ENCODE measurements around the gene LIMK2.
"Not testable (repeated sequence)": the region's sequence is repeated elsewhere in the genome, so short reads cannot be mapped to it uniquely, and the experiment has no call there.

Gene LIMK2

DNA sequence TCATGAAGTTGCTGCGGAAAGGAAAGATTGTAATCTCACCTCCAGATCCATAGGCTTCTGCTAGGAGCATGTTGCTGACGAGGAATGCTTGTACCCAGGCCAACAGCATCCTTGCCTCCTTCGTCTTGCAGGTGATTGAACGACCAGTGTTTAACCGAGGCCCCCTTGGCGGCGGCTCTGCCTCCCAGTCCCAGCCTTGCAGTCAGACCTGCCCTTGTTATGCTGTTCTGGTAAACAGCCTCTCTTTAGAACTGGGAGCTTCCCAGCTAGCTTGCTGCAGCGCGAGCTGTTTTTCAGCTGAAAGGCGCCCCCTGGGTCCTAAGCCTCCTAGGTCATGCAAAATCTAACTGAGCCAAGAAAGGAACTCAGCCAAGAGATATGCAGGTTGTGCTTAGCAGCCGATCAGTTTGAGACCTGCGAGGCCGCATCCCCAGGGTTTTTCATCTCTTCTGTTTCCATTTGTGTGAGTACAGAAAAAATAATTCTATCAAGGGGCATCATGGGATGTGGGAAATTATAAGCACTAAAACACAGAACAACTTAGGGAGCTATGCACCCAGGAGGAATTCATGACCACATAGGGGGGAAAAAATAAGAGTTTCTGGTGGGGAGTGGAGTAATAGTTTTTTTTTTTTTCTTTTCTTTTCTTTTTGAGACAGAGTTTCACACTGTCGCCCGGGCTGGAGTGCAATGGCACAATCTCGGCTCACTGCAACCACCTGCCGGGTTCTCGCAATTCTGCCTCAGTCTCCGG is 80.3 kb downstream of the LIMK2 start, which contains the start of gene PIK3IP1:
PIK3IP1 (minus strand) TSS at position 253 of the 754 bp plus-strand sequence; CDS start at position 109, 144 bp downstream.
- H3K4me3 Mint-ChIP-seq = peak within 1 kb of the TSS; percentile 94 to 97
- no peaks in the 10 kb centered on the region for H3K9me3 Mint-ChIP-seq
- peaks cover 0 to 1% of the 10 kb centered on the region in 2 donors for H3K36me3 Mint-ChIP-seq
- H3K4me1 Mint-ChIP-seq = peaks cover 43 to 68% of the 10 kb centered on the region in 2 donors
- H3K27ac Mint-ChIP-seq = peak within 1 kb of the TSS; percentile 90
- no peaks in the 10 kb centered on the region for H3K27me3 Mint-ChIP-seq
- ATAC-seq (replicated peaks) (peak; percentile 50 to 52), DNase-seq (peak; percentile 69)

DNA sequence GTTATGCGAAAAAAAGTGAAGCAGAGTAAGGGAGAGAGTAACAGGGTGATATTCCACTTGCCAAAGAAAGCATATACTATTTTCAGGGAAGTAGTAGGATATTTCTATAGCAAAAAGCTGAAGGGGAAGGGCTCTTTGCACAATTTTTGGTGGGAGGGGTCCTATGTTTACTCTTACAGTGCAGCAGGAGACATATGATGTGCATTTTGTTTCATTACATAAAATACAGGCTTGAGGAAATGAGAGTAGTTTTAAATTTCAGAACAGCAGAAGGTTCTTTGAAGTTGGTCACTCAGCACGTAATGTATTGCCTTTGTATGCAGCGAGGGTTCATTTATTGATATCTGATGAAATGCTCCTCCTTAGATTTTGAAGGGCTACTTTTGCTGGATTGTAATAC is 83.3 kb downstream of the LIMK2 start:
- H3K36me3 Mint-ChIP-seq = no peaks in the 10 kb centered on the region
- no peaks in the 10 kb centered on the region for H3K27me3 Mint-ChIP-seq
- H3K27ac Mint-ChIP-seq = no peak overlapping the region
- ATAC-seq (replicated peaks) (no peak), DNase-seq (no peak)
- H3K4me1 Mint-ChIP-seq = peaks cover 22 to 42% of the 10 kb centered on the region in 2 donors
- H3K4me3 Mint-ChIP-seq = no peak overlapping the region
- H3K9me3 Mint-ChIP-seq = no peaks in the 10 kb centered on the region

DNA sequence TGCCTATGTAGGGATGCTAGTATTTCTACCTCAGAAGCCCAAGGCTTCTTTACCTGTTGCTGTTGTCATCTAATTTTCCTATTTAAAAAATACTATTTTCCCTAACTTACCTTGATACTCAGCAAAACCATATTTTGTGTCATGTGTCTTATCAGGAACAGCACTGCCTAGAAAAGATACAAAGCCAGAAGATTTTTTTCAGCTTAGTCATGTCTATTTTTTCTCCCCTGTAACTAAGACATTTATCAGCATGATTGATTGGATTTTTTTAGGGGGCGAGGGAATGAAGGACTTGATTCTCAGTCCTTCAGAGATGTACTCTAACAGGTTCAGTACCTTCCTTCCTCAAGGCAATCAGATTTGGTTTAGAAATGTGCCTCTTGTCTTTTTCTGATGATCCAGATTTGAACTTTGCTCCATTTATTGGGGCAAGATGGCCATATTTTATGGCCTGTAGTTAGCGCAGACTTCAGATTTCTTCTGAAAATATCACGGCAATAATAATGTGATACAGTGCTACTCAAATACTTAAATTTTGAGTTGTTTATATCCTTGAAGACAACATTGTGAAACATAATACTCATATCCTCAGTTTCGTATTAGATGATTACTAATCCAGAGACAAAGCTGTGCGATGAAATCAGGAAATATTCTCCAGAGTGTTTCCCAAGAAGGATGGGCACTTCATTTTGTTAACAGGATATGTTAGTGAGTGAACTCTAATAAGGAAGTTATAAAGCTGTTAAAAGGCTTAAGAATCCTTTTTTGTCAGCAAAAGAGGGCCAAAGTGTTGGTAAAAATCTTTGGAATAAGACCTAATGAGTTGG is 83.9 kb downstream of the LIMK2 start:
- no peak overlapping the region for H3K27ac Mint-ChIP-seq
- ATAC-seq (replicated peaks) (no peak), DNase-seq (no peak)
- H3K36me3 Mint-ChIP-seq = no peaks in the 10 kb centered on the region
- H3K4me1 Mint-ChIP-seq = peaks cover 20 to 38% of the 10 kb centered on the region in 2 donors
- no peaks in the 10 kb centered on the region for H3K9me3 Mint-ChIP-seq
- H3K4me3 Mint-ChIP-seq = no peak overlapping the region
- H3K27me3 Mint-ChIP-seq = no peaks in the 10 kb centered on the region

DNA sequence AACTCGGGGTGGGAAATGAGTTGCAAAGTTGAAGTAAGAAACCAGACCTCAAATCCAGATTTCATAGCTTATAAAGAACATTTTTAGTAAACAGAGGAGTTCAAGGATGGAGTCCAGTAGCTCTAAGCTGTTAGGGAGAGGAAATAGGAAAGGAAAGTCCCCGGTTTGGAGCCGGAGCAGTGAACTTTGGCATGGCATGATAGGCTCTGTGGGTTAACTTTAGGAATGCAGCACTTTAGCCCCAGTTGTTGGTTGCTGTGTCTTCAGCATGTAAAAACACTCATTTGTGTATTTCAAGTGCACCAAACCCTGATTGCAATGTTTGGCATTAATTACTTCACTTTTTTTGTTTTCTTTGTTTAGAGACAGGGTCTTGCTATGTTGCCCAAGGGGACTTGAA is 88.8 kb downstream of the LIMK2 start:
- Mint-ChIP-seq H3K4me1 (peaks cover 2 to 4% of the 10 kb centered on the region in 2 donors), H3K4me3 (no peak overlapping the region), H3K27ac (no peak overlapping the region)

DNA sequence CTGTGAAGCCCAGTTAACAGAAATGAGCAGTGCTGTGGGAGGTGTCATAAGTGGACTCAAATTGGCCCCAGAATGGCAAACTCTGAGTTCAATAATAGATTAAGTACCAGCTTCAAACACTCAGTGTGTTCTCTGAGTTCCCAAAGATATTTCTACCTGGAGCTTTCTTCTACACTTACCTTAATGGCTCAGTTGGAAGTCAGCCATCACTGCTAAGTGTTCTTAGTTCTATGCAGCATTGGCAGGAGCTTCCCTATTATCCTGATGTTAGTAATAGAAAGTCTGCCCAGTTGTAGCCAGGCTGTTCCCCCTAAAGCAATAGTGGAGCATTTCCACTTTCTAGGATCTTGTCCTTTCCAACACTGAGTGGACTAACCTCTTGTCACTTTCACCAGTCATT is 89.9 kb downstream of the LIMK2 start:
- Mint-ChIP-seq H3K27ac (no peak overlapping the region), H3K27me3 (no peaks in the 10 kb centered on the region), H3K36me3 (no peaks in the 10 kb centered on the region), H3K4me3 (no peak overlapping the region), H3K9me3 (no peaks in the 10 kb centered on the region), H3K4me1 (peaks cover 4 to 7% of the 10 kb centered on the region in 2 donors)
- ATAC-seq (replicated peaks) (no peak), DNase-seq (no peak)

More for the DNA sequence above, 88.8 kb downstream of the LIMK2 start:
- no peaks in the 10 kb centered on the region for H3K27me3 Mint-ChIP-seq
- no peaks in the 10 kb centered on the region for H3K9me3 Mint-ChIP-seq
- no peaks in the 10 kb centered on the region for H3K36me3 Mint-ChIP-seq
- ATAC-seq (replicated peaks) = no peak
- DNase-seq = no peak

DNA sequence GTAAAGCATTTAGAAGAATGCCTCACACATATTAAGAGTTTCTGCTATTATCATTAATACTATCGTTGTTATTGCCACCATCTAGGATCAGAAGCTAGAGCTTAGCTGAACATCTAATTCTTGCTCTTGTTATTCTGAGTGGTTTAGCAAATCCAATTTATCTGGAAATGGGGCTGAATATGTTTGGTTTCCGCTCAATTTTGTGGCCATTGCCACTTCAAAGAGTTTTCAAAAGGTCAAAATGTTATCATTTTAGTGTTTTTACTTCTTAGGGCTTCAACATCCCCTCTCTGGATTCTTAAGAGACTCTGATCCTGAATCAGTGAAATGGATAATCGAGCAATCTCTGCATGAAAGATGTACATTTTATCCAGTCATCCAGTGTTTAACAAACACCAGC is 90.4 kb downstream of the LIMK2 start:
- no peaks in the 10 kb centered on the region for H3K9me3 Mint-ChIP-seq
- no peaks in the 10 kb centered on the region for H3K36me3 Mint-ChIP-seq
- H3K4me1 Mint-ChIP-seq = peaks cover 4 to 8% of the 10 kb centered on the region in 2 donors
- ATAC-seq (replicated peaks) = no peak
- DNase-seq = no peak
- H3K4me3 Mint-ChIP-seq = no peak overlapping the region
- H3K27me3 Mint-ChIP-seq = no peaks in the 10 kb centered on the region
- no peak overlapping the region for H3K27ac Mint-ChIP-seq

DNA sequence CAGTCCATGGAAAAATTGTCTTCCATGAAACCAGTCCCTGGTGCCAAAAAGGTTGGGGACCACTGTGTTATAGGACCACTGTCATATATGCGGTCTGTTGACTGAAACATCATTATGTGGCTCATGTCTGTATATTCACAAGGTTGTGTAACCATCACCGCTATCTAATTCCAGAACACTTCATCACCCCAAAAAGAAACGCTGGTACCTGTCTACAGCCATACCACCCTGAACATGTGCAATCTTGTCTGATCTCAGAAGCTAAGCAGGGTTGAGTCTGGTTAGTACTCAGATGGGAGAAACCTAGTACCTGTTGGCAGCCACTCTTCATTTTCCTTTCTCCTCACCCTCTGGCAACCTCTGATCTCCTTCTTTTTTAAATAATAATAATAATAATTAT is 93.1 kb downstream of the LIMK2 start:
- ATAC-seq (replicated peaks) (no peak), DNase-seq (no peak)
- Mint-ChIP-seq H3K36me3 (no peaks in the 10 kb centered on the region), H3K27ac (no peak overlapping the region), H3K9me3 (no peaks in the 10 kb centered on the region), H3K27me3 (no peaks in the 10 kb centered on the region), H3K4me3 (no peak overlapping the region), H3K4me1 (peaks cover 10 to 22% of the 10 kb centered on the region in 2 donors)

DNA sequence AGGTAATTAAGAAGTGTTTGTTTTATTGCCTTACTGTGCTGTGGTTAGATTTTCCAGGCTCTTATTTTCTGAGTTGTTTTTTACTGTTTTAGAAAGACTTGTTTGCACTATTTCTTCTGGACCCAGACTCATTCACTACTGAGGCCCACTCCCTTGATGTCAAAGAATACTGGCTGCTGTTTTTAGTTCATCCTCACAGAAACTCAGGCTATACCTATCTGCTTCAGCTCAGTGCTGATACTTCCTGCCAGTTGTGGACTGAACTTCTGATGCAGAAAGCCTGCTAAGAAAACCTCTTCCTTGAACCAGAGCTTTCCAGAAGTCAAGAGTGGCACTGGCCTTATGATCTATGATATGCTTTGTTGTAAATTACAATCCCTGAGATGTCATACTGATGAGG is 96.1 kb downstream of the LIMK2 start:
- Mint-ChIP-seq H3K4me1 (peaks cover 10 to 25% of the 10 kb centered on the region in 2 donors), H3K27ac (peak overlapping the region; percentile 49), H3K9me3 (no peaks in the 10 kb centered on the region), H3K36me3 (no peaks in the 10 kb centered on the region), H3K27me3 (no peaks in the 10 kb centered on the region), H3K4me3 (no peak overlapping the region)
- no peak for DNase-seq
- ATAC-seq (replicated peaks) = no peak

DNA sequence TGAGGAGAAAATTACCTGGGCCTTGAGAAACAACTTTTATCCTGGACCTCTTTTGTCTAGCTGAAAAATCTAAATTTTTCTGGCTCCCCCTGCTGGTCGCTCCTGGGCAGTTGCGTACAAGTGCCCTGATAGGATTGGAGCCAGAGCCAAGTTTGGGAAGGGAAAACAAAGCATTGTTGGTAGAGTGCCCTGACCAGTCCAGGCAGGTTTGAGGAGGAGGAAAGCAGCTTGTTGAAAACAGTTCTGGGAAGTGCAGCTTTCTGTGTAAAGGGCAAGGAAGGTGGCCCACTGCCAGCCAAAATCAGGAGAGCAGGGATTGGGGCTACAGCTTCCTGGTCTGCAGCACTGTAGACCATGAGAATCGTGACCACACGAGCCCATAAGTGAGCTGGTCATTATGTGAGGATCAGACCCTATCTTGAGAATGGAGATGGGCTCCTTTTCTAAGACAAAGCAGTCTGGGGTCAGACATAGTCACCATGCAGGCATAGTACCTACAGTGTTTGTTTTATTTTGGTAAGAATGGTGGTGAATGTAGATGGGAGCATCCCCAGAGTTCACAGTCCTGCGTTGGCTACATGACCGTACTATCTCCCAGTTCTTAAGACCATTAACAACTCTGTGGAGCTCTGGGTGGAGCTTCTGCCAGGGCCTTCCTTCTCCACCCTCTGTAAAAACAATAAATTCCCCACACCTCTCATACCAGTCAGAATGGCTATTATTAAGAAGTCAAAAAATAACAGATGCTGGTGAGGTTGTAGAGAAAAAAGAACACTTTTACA is 101.5 kb downstream of the LIMK2 start:
- Mint-ChIP-seq H3K36me3 (peaks cover 8 to 15% of the 10 kb centered on the region in 2 donors), H3K4me1 (peaks cover 2 to 12% of the 10 kb centered on the region in 2 donors), H3K9me3 (peaks cover 3 to 4% of the 10 kb centered on the region in 2 donors), H3K4me3 (no peak overlapping the region), H3K27ac (peak overlapping the region; percentile 39), H3K27me3 (no peaks in the 10 kb centered on the region)
- DNase-seq (no peak), ATAC-seq (replicated peaks) (peak; percentile 60 to 69)

DNA sequence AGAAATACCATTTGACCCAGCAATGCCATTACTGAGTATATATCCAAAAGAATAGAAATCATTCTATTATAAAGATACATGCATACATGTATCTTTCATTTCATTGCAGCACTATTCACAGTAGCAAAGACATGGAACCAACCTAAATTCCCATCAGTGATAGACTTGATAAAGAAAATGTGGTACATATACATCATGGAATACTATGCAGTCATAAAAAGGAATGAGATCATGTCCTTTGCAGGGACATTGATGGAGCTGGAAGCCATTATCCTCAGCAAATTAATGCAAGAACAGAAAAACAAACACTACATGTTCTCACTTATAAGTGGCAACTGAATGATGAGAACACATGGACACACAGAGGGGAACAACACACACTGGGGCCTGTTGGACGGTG is 102.1 kb downstream of the LIMK2 start:
- not testable (repeated sequence) for ATAC-seq (replicated peaks)

DNA sequence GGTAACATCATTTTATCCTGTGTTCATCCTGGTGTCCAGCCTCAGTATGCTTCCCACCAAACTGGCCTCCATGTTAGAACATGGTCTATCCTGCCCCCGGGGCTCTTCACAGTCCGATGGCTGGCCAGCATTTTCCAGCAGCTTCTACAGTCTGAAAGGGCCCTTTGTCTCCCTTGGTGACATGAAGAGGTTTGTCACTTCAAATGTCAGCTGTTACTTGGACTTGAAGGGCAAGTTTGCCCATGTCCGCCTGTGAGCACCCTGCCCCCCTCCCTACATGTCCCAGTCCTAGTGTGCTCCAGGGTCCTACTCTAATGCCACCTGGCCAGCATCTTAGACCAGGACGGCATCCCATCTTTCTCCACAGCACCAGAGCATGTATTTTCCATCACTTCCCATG is 109.3 kb downstream of the LIMK2 start:
- no peak overlapping the region for H3K4me3 Mint-ChIP-seq
- H3K27me3 Mint-ChIP-seq = no peaks in the 10 kb centered on the region
- no peaks in the 10 kb centered on the region for H3K9me3 Mint-ChIP-seq
- DNase-seq (no peak), ATAC-seq (replicated peaks) (no peak)
- peaks cover 23 to 26% of the 10 kb centered on the region in 2 donors for H3K36me3 Mint-ChIP-seq
- no peak overlapping the region for H3K27ac Mint-ChIP-seq
- H3K4me1 Mint-ChIP-seq = peaks cover 7 to 9% of the 10 kb centered on the region in 2 donors

More for the DNA sequence above, 102.1 kb downstream of the LIMK2 start:
- H3K36me3 Mint-ChIP-seq = peaks cover 8 to 15% of the 10 kb centered on the region in 2 donors
- not testable (repeated sequence) for H3K27ac Mint-ChIP-seq, H3K27me3 Mint-ChIP-seq, H3K4me1 Mint-ChIP-seq, DNase-seq, H3K4me3 Mint-ChIP-seq, H3K9me3 Mint-ChIP-seq

DNA sequence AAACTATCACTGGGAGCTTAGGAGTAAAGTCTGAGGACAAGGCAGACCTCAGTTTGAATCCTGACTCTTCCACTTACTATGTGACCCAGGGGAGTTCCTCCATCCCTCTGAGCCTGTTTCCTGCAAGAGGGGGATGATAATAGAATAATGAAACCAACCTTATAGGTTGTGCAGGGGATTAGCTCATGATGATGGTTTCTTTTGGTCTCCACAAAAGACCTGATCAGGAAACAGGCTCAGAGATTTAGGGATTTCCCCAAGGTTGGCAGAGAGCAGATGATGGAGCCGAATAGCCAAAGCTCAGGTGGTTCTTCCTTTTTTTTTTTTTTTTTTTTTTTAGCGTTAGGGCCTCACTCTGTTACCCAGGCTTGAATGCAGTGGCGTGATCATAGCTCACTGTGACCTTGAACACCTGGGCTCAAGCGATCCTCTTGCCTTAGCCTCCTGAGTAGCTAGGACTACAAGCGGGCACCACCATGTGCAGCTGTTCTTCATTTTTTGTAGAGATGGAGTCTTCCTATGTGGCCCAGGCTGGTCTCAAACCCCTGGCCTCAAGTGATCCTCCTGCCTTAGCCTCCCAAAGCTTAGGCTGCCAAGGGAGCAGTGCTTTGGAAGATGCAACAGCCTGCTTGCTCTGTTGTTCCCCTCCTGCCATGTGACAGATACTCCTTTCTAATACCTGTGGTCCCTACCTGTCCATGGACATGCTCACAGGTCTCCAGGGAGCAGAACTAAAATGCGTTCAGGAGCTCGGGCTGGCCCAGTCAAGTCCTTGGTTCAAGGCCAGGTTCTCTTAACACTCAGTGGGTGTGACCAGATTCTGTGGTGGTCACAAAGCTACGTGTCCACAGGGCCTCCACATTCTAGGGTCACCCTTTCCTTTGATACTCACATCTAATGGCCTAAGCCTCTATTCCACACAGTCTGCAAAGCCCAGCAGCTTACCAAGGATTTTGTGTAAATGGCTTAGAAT is 111.8 kb downstream of the LIMK2 start:
- Mint-ChIP-seq H3K4me1 (peaks cover 9 to 16% of the 10 kb centered on the region in 2 donors), H3K9me3 (no peaks in the 10 kb centered on the region), H3K4me3 (no peak overlapping the region), H3K27ac (no peak overlapping the region), H3K36me3 (peaks cover 37 to 44% of the 10 kb centered on the region in 2 donors), H3K27me3 (no peaks in the 10 kb centered on the region)
- no peak for DNase-seq
- ATAC-seq (replicated peaks) = peak; percentile 38 to 56

DNA sequence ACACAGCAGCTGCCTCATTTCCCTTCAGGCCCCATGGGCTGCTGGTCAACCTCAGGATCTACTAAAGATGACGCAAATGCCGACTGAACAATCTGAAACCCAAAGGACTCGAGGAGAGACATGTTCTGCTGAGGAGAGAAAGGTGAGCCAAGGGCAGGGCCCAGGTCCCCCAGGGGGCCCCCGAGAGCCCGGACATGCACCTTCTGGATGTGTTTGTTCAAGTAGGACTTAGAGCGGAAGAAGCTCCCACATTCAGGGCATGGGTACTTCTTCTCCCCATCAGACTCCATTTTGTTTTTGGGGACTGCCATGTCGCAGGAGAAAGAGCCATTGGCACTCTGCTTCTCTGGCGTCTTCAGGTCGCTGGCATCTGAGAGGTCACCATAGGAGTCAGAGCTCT is 114.8 kb downstream of the LIMK2 start:
- no peak for DNase-seq
- no peaks in the 10 kb centered on the region for H3K9me3 Mint-ChIP-seq
- no peaks in the 10 kb centered on the region for H3K27me3 Mint-ChIP-seq
- ATAC-seq (replicated peaks) = no peak
- peaks cover 36 to 52% of the 10 kb centered on the region in 2 donors for H3K36me3 Mint-ChIP-seq
- no peak overlapping the region for H3K4me3 Mint-ChIP-seq
- H3K27ac Mint-ChIP-seq = no peak overlapping the region
- H3K4me1 Mint-ChIP-seq = peaks cover 19 to 30% of the 10 kb centered on the region in 2 donors

Data from stimulated activated naive B cell treated with anti-CD40 and anti-IgM and Interleukin-4, amounts not matched to agents 10 μg/mL and 1 μg/mL and 100 μg/mL, for 72 hours (primary cell).